ENCODE results near the gene DIP2A. TPM values are rescaled to one million over a fixed set of nuclear protein-coding genes. Genes with fewer than 3 reads are reported as not detected.

DIP2A gene
- total and polyA plus RNA-seq, 7 donors: 7.3 to 12.2 (median 11.0) TPM

- ATAC-seq: peak in 1 of 4 donors; percentile 18
- intact Hi-C loops (cut with DNase I): no loop called here
Measured at GRCh38 chr21:46472246-46472645, 13.6 kb downstream of the DIP2A start.

DNA sequence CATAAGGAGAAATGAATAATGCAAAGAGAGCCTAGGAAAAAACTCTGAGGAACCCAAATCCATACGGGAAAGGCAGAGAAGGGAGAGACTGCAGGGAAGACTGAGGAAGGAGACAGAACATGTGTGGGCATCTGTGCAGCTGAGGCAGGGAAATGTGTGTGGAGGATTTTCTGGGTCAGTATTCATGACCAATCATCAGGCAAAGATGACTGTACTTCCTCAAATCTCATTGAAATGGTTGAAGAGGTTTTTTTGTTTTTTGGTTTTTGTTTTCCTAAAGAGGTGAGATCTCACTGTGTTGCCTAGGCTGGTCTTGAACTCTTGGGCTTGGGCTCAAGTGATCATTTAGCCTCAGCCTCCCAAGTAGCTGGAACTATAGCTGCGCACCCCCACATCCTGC, 15.7 kb downstream of the DIP2A start:
- Histone ChIP-seq H3K9me3 (no peaks in the 10 kb centered on the region), H3K27ac (no peak overlapping the region), H3K36me3 (ENCODE audit: insufficient read depth in 1 of 2, low read depth in 1 of 2) (peaks cover 0 to 4% of the 10 kb centered on the region in 2 donors), H3K4me1 (peaks cover 11% of the 10 kb centered on the region), H3K27me3 (ENCODE audit: insufficient read depth in 3 of 3, low read length in 2 of 3) (no peaks in the 10 kb centered on the region), H3K4me3 (no peak overlapping the region)
- TF ChIP-seq CTCF (IDR thresholded peaks at IDR 0.05): no peak
- no peak for DNase-seq
- ATAC-seq: no peak
- intact Hi-C loops (cut with DNase I): no loop called here
- 84 to 95% (median 89%) methylated on average over 2 of the region's 2 CpGs for WGBS, 3 donors

More at GRCh38 chr21:46472246-46472645, 13.6 kb downstream of the DIP2A start:
- H3K4me1 ChIP-seq: no peaks in the 10 kb centered on the region
- DNase-seq: no peak
- H3K36me3 ChIP-seq (ENCODE audit: insufficient read depth in 1 of 2, low read depth in 1 of 2): peaks cover 0 to 17% of the 10 kb centered on the region in 2 donors
- H3K27ac ChIP-seq: no peak overlapping the region
- 74 to 77% (median 75%) methylated on average over 6 of the region's 6 CpGs for WGBS, 3 donors
- no peak overlapping the region for H3K4me3 ChIP-seq
- H3K27me3 ChIP-seq (ENCODE audit: insufficient read depth in 3 of 3, low read length in 2 of 3): no peaks in the 10 kb centered on the region
- H3K9me3 ChIP-seq: no peaks in the 10 kb centered on the region
- no peak for TF ChIP-seq CTCF (IDR thresholded peaks at IDR 0.05)

GRCh38 chr21:46475296-46475695, 16.6 kb downstream of the DIP2A start:
- no peak for TF ChIP-seq CTCF (IDR thresholded peaks at IDR 0.05)
- Histone ChIP-seq H3K36me3 (ENCODE audit: insufficient read depth in 1 of 2, low read depth in 1 of 2) (peaks cover 0 to 3% of the 10 kb centered on the region in 2 donors), H3K27me3 (ENCODE audit: insufficient read depth in 3 of 3, low read length in 2 of 3) (no peaks in the 10 kb centered on the region), H3K27ac (no peak overlapping the region), H3K4me3 (no peak overlapping the region), H3K4me1 (peaks cover 11% of the 10 kb centered on the region), H3K9me3 (no peaks in the 10 kb centered on the region)
- ATAC-seq (no peak), DNase-seq (no peak)
- 90 to 93% (median 92%) methylated on average over 1 of the region's 1 CpG for whole genome bisulfite sequencing, 3 donors
- intact Hi-C loops (cut with DNase I): no loop called here

DNA sequence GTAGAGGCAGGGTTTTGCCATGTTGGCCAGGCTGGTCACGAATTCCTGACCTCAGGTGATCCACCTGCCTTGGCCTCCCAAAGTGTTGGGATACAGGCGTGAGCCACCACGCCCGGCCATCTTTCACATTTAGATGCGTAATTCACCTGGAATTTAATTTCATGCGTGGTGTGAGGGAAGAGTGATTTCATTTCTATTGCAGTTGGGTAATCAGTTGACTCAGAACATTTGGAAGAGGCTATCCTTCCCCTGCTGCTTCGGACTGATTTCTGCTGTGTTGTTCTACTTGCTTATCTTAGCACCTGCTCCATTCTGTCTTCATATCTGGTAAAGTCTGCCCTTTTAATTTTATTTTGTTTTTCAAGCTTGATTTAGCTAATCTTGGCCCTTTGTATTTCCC, 19.1 kb downstream of the DIP2A start:
- H3K27me3 ChIP-seq (ENCODE audit: insufficient read depth in 3 of 3, low read length in 2 of 3): no peaks in the 10 kb centered on the region
- no peaks in the 10 kb centered on the region for H3K9me3 ChIP-seq
- no peak overlapping the region for H3K4me3 ChIP-seq
- H3K27ac ChIP-seq: peak overlapping the region; percentile 47
- DNase-seq (no peak), ATAC-seq (peak; percentile 68 to 84 (median 78))
- WGBS, 3 donors: 78 to 91% (median 79%) methylated on average over 7 of the region's 7 CpGs
- TF ChIP-seq CTCF (IDR thresholded peaks at IDR 0.05): no peak
- intact Hi-C loops (cut with DNase I): no loop called here
- H3K36me3 ChIP-seq (ENCODE audit: insufficient read depth in 1 of 2, low read depth in 1 of 2): peaks cover 0 to 10% of the 10 kb centered on the region in 2 donors
- peaks cover 16% of the 10 kb centered on the region for H3K4me1 ChIP-seq

- H3K4me1 ChIP-seq: peaks cover 16% of the 10 kb centered on the region
- H3K9me3 ChIP-seq: no peaks in the 10 kb centered on the region
- no peaks in the 10 kb centered on the region for H3K27me3 ChIP-seq (ENCODE audit: insufficient read depth in 3 of 3, low read length in 2 of 3)
- no peak for TF ChIP-seq CTCF (IDR thresholded peaks at IDR 0.05)
- DNase-seq (peak in 1 of 2 donors; percentile 64), ATAC-seq (peak; percentile 51 to 87 (median 82))
- intact Hi-C loops (cut with DNase I): no loop called here
- peak overlapping the region; percentile 47 for H3K27ac ChIP-seq
- peaks cover 0 to 10% of the 10 kb centered on the region in 2 donors for H3K36me3 ChIP-seq (ENCODE audit: insufficient read depth in 1 of 2, low read depth in 1 of 2)
- H3K4me3 ChIP-seq: no peak overlapping the region
- 13 to 18% (median 17%) methylated on average over 2 of the region's 2 CpGs for WGBS, 3 donors
Measured at GRCh38 chr21:46478910-46479309, 20.2 kb downstream of the DIP2A start.
